Stimulated activated CD8-positive, alpha-beta memory T cell treated with anti-CD3 and anti-CD28 coated beads, Interleukin-7, amount 100 ng/mL, for 24 hours (primary cell): ENCODE measurements around the gene LTB4R2.

ENCODE experiments used
- DNase-seq: peaks from one replicate; pipeline ENCODE4 v3.0.0-alpha.2; 2020; ENCODE audit warnings: low read depth

The LTB4R2 gene

DNA sequence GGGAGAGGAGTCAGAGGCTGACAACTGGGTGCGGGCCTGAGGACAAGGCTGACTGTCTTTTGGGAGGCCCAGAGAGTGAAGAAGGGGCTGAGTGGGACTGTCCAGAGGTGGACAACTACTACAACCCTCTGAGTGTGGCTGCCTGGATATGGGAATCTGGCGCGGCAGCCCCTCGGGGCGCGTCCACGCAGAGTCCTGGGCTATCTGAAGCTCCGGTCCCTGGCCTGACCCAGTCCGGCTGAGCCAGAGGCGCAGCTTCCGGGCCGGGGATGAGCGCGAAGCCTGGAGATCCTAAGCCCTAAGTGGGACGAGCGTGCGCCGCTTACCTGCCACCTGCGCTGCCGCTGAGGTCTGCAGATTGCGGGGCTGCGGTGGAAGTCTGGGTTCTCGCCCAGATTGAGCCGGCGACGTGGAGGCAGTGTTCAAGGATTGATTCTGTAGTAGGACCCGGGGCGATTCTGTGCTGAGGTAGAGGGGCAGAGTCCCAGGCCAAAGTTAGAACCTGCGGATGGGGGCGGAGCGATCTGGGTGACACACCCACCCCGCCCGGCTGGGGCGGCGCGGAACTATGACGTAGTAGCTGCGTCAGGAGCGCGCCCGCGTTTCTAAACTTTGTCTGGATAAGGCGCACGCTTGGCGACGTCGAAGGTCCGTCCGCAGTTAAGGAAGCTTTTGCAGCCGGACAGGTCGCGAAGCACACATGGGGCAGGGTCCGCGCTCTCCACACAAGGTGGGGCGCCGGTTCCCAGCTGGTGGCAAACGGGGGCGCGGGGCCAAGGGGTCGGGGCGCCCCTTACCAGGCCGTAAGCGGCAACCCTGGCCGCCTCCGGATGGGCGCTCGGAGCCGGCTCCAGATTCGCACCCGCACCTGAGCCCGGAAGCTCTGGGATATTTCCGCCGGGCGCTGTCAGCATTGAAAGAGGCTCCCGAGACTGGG, 10.4 kb upstream of the LTB4R2 start, which contains the start of the genes DHRS1 and NOP9:
TSS of gene DHRS1 (minus strand) at position 526 of the 937 bp plus-strand sequence. CDS start 674 bp downstream, outside the sequence.
TSS of gene NOP9 (plus strand) at position 596 of the 937 bp plus-strand sequence. CDS start at position 701, 105 bp downstream.
- peak; percentile 85 for DNase-seq

GRCh38 chr14:24300326-24300980, 9.5 kb upstream of the LTB4R2 start:
- DNase-seq, result no peak

DNA sequence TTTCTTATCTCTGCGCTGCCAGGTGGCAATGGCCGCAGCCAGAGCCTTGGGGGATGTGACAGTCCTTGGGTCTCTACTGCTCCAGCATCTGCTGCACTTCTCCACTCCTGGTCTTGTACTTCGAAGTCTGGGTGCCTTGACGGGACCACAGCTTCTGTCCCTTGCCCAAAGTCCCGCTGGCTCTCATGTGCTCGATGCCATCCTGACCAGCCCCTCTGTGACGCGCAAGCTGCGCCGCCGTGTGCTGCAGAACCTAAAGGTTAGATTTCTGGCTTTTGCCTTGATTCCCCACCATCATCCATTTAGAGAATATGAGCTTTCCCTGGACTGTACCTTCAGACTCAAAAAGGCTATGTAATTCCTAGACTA, 5.9 kb upstream of the LTB4R2 start:
- no peak for DNase-seq

DNA sequence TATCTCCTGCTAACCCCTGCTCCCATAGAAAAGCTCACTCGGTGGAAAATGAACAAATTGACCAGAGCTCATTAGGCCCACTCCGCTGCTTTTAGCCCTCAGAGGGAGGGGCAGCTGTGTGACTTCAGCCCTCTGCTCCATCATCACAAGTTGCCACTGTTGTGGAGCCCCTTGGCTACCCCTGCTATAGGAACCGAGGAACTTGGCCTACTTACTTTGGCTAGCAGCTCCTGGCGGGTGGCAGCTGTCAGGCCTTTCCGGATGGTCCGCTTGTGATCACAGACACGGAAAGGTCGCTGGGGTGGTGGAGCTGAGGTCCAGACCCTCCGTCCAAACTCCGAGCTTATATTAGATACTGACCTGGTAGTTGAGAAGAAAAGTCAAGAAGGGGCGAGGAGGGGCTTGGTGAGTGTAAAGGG, 2.8 kb upstream of the LTB4R2 start:
- DNase-seq, result no peak

DNA sequence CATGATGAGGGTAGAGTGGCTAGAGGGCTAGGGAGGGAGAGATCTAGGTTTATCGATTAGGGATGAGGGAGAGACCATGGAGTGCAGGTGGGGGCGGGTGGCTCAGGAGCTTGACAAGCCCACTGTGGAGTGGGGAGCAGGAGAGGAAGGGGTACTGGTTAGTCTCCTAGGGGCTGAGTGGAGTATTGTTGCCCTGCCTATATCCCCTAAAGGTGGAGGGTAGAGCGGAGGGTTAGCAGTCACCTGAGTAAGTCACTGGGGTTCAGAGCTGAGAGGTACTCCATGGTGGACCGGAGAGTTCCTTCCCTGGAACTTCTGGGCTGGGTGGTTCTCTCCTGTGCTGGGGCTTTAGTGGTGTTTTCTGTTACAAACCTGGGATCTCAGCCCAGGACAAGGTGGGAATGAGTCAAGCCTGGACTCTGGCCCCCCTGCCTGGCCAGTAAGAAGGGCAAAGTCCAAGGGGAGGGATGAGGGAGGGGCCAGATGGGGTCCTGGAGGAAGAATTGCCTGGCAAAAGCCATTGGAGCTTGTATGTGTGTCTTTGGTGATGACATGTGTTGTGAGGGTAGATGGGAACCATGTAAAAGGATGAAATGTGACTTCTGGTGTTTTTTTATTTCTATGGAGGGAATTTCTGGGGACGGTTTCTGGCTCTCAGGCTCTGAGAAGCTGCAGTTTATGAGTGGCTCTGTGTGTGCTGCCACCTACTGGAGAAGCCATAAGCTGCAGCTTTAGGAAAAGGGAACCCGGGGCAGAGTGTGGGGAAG, 2.2 kb upstream of the LTB4R2 start, which contains the start of gene CIDEB:
TSS of gene CIDEB (minus strand) at position 403 of the 767 bp plus-strand sequence. CDS start at position 284, 119 bp downstream.
- DNase-seq, result no peak

- DNase-seq, result no peak
These were observed 1.4 kb upstream of the LTB4R2 start for GRCh38 chr14:24308342-24309124.

DNA sequence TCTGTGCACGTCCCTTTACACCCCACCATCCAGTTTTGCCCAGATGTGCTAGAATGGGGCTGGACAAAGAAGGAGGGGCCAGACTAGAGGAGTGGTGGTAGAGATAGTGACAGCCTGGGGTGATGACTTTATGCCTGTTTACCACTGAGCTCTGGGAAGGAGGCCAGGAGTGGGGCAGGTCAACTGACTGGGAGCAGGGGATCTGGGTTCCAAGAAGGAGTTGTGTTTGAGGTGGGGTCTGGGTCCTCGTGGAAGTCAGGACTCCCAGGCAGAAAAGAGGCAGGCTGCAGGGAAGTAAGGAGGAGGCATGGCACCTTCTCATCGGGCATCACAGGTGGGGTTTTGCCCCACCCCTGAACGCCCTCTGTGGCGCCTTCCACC, 315 bp downstream of the LTB4R2 start:
- DNase-seq, result no peak

DNA sequence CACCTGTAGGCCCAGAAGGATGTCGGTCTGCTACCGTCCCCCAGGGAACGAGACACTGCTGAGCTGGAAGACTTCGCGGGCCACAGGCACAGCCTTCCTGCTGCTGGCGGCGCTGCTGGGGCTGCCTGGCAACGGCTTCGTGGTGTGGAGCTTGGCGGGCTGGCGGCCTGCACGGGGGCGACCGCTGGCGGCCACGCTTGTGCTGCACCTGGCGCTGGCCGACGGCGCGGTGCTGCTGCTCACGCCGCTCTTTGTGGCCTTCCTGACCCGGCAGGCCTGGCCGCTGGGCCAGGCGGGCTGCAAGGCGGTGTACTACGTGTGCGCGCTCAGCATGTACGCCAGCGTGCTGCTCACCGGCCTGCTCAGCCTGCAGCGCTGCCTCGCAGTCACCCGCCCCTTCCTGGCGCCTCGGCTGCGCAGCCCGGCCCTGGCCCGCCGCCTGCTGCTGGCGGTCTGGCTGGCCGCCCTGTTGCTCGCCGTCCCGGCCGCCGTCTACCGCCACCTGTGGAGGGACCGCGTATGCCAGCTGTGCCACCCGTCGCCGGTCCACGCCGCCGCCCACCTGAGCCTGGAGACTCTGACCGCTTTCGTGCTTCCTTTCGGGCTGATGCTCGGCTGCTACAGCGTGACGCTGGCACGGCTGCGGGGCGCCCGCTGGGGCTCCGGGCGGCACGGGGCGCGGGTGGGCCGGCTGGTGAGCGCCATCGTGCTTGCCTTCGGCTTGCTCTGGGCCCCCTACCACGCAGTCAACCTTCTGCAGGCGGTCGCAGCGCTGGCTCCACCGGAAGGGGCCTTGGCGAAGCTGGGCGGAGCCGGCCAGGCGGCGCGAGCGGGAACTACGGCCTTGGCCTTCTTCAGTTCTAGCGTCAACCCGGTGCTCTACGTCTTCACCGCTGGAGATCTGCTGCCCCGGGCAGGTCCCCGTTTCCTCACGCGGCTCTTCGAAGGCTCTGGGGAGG, 985 bp downstream of the LTB4R2 start, which contains the start of gene LTB4R:
TSS of gene LTB4R (plus strand) at position 857 of the 959 bp plus-strand sequence. CDS start 4,150 bp downstream, outside the sequence.
- no peak for DNase-seq

DNA sequence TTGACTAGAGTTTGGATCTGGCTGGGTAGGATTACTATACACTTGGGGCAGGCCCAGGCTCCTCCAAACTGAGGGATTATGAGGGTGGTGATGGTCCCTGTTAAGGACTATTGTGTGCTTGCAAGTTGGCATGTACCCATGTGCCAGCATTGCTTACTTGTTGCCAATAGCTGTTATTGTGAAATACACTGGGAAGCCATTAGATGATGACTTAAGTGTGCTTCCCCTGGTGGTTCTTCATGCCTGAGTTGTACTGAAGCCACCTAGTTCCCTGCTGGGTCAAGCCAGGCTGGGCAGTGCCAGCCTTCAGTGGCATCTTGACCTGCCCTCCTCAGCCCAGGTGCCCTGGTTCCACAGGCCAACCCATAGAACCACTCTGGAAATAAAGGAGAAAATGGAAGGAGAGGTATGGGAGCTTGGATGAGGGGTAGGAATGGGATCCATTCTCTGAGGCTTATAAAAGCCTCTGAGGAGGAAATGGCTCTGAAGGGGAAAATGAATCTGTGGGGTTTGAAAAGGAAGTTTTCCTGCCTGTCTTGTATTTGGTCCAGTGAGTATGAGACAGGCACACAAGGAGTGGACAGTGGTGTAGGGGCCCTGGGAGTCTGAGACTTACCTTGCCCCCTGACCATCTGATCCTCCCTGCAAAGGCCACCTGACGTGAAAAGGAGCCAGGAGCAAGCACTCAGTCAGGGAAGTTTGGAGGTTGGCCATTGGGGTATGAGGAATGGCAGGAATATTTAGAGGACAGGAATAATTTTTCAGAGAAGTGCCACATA, 2.1 kb downstream of the LTB4R2 start:
- DNase-seq, result no peak

GRCh38 chr14:24312736-24313507, 3.0 kb downstream of the LTB4R2 start:
- DNase-seq, result no peak

DNA sequence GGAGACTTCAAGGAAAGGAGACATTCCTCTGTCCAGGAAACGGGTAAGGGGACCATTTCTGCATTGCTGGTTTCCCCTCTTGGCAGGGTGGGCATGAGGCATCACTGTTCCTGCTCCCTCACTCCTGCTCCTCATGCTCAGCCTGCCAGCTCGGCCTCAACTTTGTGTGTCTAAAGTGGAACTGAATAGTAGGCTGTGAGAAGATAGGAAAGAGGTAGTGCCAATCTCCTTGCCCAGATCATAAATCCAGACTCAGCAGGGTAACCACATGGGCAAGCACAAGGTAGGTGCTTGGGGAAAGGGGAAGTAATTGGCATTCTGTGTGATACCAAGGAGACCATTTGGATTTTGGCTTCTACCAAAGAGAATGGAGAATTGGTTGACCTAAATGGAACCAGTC, 4.0 kb downstream of the LTB4R2 start:
- DNase-seq, result no peak

DNA sequence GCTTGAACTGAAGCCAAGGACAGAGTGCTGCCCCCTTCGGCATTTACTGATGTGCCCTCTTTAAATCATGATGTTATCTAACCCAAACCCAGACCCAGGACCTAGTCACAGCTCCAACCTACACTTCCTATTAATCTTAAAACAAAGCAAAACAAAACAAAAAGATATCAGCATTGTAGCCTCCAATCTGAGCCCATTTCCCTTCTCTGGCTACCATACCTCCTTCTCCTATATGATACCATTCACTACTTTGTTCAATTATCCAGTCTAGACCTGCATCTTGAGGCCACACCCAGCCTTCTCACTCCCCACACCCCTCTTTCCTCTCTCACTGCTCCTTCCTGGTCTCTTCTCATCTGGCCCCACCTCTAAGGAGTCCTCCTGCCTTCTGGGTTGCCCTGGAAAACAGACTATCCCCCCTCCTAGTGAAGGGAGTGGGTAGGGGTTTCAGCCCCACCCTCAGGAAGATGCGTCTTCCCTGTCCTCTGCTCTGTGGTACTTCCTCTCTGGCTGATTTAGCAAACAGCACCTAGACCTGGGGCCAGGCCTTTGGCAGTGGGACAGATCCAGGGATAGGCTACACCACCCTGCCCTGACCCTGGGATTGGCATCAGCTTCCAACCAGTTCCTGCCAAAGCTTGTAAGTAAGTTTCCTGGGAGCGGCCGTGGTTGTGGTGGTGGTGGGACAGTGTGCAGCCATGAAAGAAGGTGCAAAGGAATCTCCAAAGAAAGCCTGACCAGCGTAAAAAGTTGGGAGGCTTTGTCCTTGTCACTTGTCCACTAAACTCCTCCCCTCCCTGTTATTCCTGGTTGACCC, 4.6 kb downstream of the LTB4R2 start:
- DNase-seq, result no peak

GRCh38 chr14:24315243-24315806, 5.4 kb downstream of the LTB4R2 start:
- DNase-seq, result no peak

DNA sequence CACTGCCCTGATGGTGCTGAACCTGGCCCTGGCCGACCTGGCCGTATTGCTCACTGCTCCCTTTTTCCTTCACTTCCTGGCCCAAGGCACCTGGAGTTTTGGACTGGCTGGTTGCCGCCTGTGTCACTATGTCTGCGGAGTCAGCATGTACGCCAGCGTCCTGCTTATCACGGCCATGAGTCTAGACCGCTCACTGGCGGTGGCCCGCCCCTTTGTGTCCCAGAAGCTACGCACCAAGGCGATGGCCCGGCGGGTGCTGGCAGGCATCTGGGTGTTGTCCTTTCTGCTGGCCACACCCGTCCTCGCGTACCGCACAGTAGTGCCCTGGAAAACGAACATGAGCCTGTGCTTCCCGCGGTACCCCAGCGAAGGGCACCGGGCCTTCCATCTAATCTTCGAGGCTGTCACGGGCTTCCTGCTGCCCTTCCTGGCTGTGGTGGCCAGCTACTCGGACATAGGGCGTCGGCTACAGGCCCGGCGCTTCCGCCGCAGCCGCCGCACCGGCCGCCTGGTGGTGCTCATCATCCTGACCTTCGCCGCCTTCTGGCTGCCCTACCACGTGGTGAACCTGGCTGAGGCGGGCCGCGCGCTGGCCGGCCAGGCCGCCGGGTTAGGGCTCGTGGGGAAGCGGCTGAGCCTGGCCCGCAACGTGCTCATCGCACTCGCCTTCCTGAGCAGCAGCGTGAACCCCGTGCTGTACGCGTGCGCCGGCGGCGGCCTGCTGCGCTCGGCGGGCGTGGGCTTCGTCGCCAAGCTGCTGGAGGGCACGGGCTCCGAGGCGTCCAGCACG, 6.1 kb downstream of the LTB4R2 start:
- DNase-seq, result no peak

- DNase-seq, result no peak
These were observed 6.6 kb downstream of the LTB4R2 start for GRCh38 chr14:24316597-24316950.

DNA sequence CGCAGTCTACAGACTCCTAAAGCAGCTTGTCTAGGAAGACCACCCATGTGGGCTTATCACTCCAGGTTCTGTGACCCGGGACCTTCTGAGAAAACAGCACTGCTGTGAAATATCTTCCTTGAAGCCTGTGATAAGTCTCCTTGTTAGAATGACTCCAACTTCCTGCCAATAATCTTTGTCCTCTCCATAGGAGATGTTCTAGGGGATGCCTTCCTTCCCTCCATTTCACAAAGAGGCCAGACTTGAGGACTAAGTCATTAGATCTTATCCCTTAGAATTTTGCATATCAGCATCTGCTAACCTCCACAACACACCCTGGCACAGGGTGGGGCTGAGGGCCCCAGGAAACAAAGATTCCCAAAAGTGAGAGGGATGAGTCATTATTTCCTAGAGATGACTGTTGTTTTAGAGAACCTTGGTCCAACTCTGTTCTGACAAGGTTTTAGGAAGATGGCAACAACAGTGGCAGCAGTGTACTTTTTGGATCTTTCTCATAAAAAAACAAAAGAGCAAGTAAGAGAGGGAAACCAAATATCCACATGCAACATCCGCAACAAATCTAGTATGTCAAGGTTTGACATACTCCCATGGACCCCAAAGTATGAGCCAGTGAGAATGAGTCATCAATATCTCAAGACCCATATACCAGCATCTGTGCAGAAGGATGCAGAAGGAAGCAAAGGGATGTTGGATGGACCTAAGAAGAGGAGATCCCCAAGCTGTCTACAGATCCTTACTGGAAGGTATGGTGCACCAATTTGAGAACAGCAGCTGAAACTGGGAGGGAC, 7.4 kb downstream of the LTB4R2 start:
- DNase-seq, result no peak
